CD4-positive, alpha-beta T cell (primary cell): Measurements from ENCODE around the gene DDX50. TPM values are rescaled to one million over a fixed set of nuclear protein-coding genes. Genes with fewer than 3 reads are reported as not detected.
"Not testable (repeated sequence)": the region's sequence is repeated elsewhere in the genome, so short reads cannot be mapped to it uniquely, and the experiment has no call there.

ENCODE experiments used
- ATAC-seq: fragments of 200-7000 bp; cut with Tn5 transposase; one replicate; pipeline ENCODE4 v1.10.0; 2022; ENCODE audit warnings: mild to moderate bottlenecking; ENCODE audit not compliant: poor library complexity
- CTCF ChIA-PET: fragments of 350-600 bp; sonication (Branson Sonifier 250); formaldehyde crosslinking; loops from one replicate; lab custom pipeline; 2021; ENCODE audit warnings: antibody characterized with exemption, inconsistent platforms; lab: Charles Lee
- POLR2A ChIA-PET: fragments of 350-600 bp; sonication (Branson Sonifier 250); formaldehyde crosslinking; loops from one replicate; lab custom pipeline; 2021; ENCODE audit warnings: antibody characterized with exemption, inconsistent platforms; lab: Charles Lee
- DNase-seq, 14 experiments: peaks; one replicate each; pipeline ENCODE4 v3.0.0-alpha.2; 2013 to 2020; ENCODE audit warnings: mixed read lengths in 2 of 14
- H3K27ac ChIP-seq, 2 donors: one replicate each; pipeline versions ENCODE4 v1.5.1 to v1.7.0; 2013; ENCODE audit warnings: low read length in 2 of 2, low read depth in 1 of 2, mild to moderate bottlenecking in 1 of 2
- H3K27me3 ChIP-seq, 2 experiments: 1 replicate in 1 of 2; 2 replicates in 1 of 2; pipeline versions ENCODE4 v1.6.1 to v1.7.0; 2013; ENCODE audit warnings: low read length in 2 of 2, control low read depth in 1 of 2, mild to moderate bottlenecking in 1 of 2, moderate library complexity in 1 of 2; ENCODE audit not compliant: insufficient read depth in 2 of 2, control insufficient read depth in 1 of 2
- H3K36me3 ChIP-seq: one replicate; pipeline ENCODE4 v1.6.1; 2013; ENCODE audit warnings: low read length, control low read depth; ENCODE audit not compliant: insufficient read depth
- H3K4me1 ChIP-seq: one replicate; pipeline ENCODE4 v1.6.1; 2013; ENCODE audit warnings: low read length, control low read depth; ENCODE audit not compliant: insufficient read depth
- H3K4me3 ChIP-seq: one replicate; pipeline ENCODE4 v1.5.1; 2013; ENCODE audit warnings: mild to moderate bottlenecking, low read length, moderate library complexity
- H3K9me3 ChIP-seq, 2 experiments: 1 replicate in 1 of 2; 2 replicates in 1 of 2; pipeline versions ENCODE4 v1.6.1 to v1.7.0; 2013; ENCODE audit warnings: low read length in 2 of 2, mild to moderate bottlenecking in 2 of 2, control low read depth in 1 of 2, moderate library complexity in 1 of 2; ENCODE audit not compliant: control insufficient read depth in 1 of 2, insufficient read depth in 1 of 2
- H3K27ac Mint-ChIP-seq: one replicate; pipeline ENCODE4 v1.8.0; 2020; ENCODE audit warnings: mixed read lengths
- H3K27me3 Mint-ChIP-seq: one replicate; pipeline ENCODE4 v1.8.0; 2021; ENCODE audit warnings: mixed read lengths
- H3K36me3 Mint-ChIP-seq: one replicate; pipeline ENCODE4 v1.8.0; 2021; ENCODE audit warnings: low read depth, mixed read lengths
- H3K4me1 Mint-ChIP-seq: one replicate; pipeline ENCODE4 v1.8.0; 2021; ENCODE audit warnings: low read depth, mixed read lengths
- H3K4me3 Mint-ChIP-seq: one replicate; pipeline ENCODE4 v1.8.0; 2020; ENCODE audit warnings: mild to moderate bottlenecking, mixed read lengths
- H3K9me3 Mint-ChIP-seq: one replicate; pipeline ENCODE4 v1.8.0; 2020; ENCODE audit warnings: mixed read lengths
- CTCF ChIP-seq: fragments of 200-600 bp; IDR thresholded peaks from one replicate; pipeline ENCODE4 v1.8.0; 2022; ENCODE audit warnings: antibody characterized with exemption, mild to moderate bottlenecking
- intact Hi-C, 2 experiments: fragments of 100-400 bp; cut with DNase I in 1 of 2; cut with micrococcal nuclease in 1 of 2; formaldehyde crosslinking; loops; one replicate each; pipeline versions ENCODE4 v1.15.1 to v1.9.0; 2023 to 2025; cut with DNase I, micrococcal nuclease
- total RNA-seq, 174 experiments: library from RNA in 2 of 174; stranded (reverse) in 2 of 174; gene quantifications; one replicate each; pipeline ENCODE4 v1.2.3 and lab custom pipeline; 2021 to 2026

Gene DDX50
- total RNA-seq, 2 experiments from 2014 or later = 46.8 to 47.5 TPM

- ATAC-seq (no peak), DNase-seq (no peak)
- H3K36me3 Mint-ChIP-seq = peaks cover 29% of the 10 kb centered on the region
- H3K36me3 ChIP-seq = no peaks in the 10 kb centered on the region
- TF ChIP-seq CTCF = no peak
- H3K27me3 ChIP-seq = no peaks in the 10 kb centered on the region
- intact Hi-C loops = no loop called here
- H3K4me1 ChIP-seq = no peaks in the 10 kb centered on the region
- no peak overlapping the region for H3K27ac ChIP-seq
- no peak overlapping the region for H3K4me3 Mint-ChIP-seq
- peaks cover 11 to 17% of the 10 kb centered on the region in 2 experiments for H3K9me3 ChIP-seq
- POLR2A ChIA-PET = no interaction called here
- H3K9me3 Mint-ChIP-seq = peaks cover 14% of the 10 kb centered on the region
- H3K4me1 Mint-ChIP-seq = no peaks in the 10 kb centered on the region
- no peak overlapping the region for H3K27ac Mint-ChIP-seq
- no peak overlapping the region for H3K4me3 ChIP-seq
- CTCF ChIA-PET = no interaction called here
- no peaks in the 10 kb centered on the region for H3K27me3 Mint-ChIP-seq
These were observed 39.9 kb upstream of the DDX50 start for GRCh38 chr10:68861253-68861652.

- no peaks in the 10 kb centered on the region for H3K27me3 Mint-ChIP-seq
- no peaks in the 10 kb centered on the region for H3K27me3 ChIP-seq
- peaks cover 16 to 17% of the 10 kb centered on the region in 2 experiments for H3K9me3 ChIP-seq
- H3K27ac ChIP-seq = no peak overlapping the region
- H3K36me3 Mint-ChIP-seq = peaks cover 25% of the 10 kb centered on the region
- TF ChIP-seq CTCF = no peak
- no peaks in the 10 kb centered on the region for H3K4me1 Mint-ChIP-seq
- H3K9me3 Mint-ChIP-seq = peaks cover 14% of the 10 kb centered on the region
- H3K4me3 ChIP-seq = no peak overlapping the region
- H3K4me1 ChIP-seq = no peaks in the 10 kb centered on the region
- no peak overlapping the region for H3K27ac Mint-ChIP-seq
- DNase-seq (no peak), ATAC-seq (no peak)
- intact Hi-C loops = no loop called here
- ChIA-PET CTCF (no interaction called here), POLR2A (no interaction called here)
- H3K4me3 Mint-ChIP-seq = no peak overlapping the region
- H3K36me3 ChIP-seq = no peaks in the 10 kb centered on the region
These were observed 36.5 kb upstream of the DDX50 start for GRCh38 chr10:68864611-68865010.

GRCh38 chr10:68868173-68868572, 32.9 kb upstream of the DDX50 start:
- H3K36me3 Mint-ChIP-seq, DNase-seq, H3K4me3 ChIP-seq, intact Hi-C loops, CTCF ChIA-PET, H3K9me3 Mint-ChIP-seq, H3K9me3 ChIP-seq, H3K27me3 ChIP-seq, H3K36me3 ChIP-seq, ATAC-seq, H3K27ac ChIP-seq, H3K4me1 ChIP-seq, POLR2A ChIA-PET, H3K4me3 Mint-ChIP-seq, H3K4me1 Mint-ChIP-seq, H3K27ac Mint-ChIP-seq, H3K27me3 Mint-ChIP-seq: not testable (repeated sequence)

GRCh38 chr10:68869623-68870022, 31.5 kb upstream of the DDX50 start:
- H3K36me3 ChIP-seq = no peaks in the 10 kb centered on the region
- H3K27ac ChIP-seq = no peak overlapping the region
- CTCF ChIA-PET = no interaction called here
- Mint-ChIP-seq H3K4me3 (no peak overlapping the region), H3K27me3 (no peaks in the 10 kb centered on the region), H3K36me3 (no peaks in the 10 kb centered on the region), H3K27ac (no peak overlapping the region), H3K4me1 (peaks cover 9% of the 10 kb centered on the region), H3K9me3 (no peaks in the 10 kb centered on the region)
- DNase-seq (no peak), ATAC-seq (no peak)
- no peaks in the 10 kb centered on the region for H3K27me3 ChIP-seq
- no peaks in the 10 kb centered on the region for H3K4me1 ChIP-seq
- intact Hi-C loops = no loop called here
- TF ChIP-seq CTCF = no peak
- no peak overlapping the region for H3K4me3 ChIP-seq
- peaks cover 0 to 5% of the 10 kb centered on the region in 2 experiments for H3K9me3 ChIP-seq
- POLR2A ChIA-PET = no interaction called here
